Karpas-422 (cell line): ENCODE data around the gene CCR7. TPM values are rescaled to one million over a fixed set of nuclear protein-coding genes. Genes with fewer than 3 reads are reported as not detected.

Experiments used
- DNase-seq: peaks from one replicate; pipeline ENCODE4 v3.0.0-alpha.2; 2015
- H2AFZ ChIP-seq: fragments of 200-600 bp; sonication (generic); 2 replicates; pipeline ENCODE4 v1.6.1; 2014; ENCODE audit warnings: antibody characterized with exemption, low read length, mixed read lengths
- H3K27ac ChIP-seq: fragments of 200-600 bp; sonication (generic); 2 replicates; pipeline ENCODE4 v1.5.1; 2014; ENCODE audit warnings: mild to moderate bottlenecking, low read length, moderate library complexity
- H3K27me3 ChIP-seq: fragments of 200-600 bp; sonication (generic); 2 replicates; pipeline ENCODE4 v1.6.1; 2014; ENCODE audit warnings: low read length, mixed read lengths
- H3K36me3 ChIP-seq: fragments of 200-600 bp; sonication (generic); 2 replicates; pipeline ENCODE4 v1.6.1; 2014; ENCODE audit warnings: low read length, mixed read lengths; ENCODE audit not compliant: insufficient read depth
- H3K4me1 ChIP-seq: fragments of 200-600 bp; sonication (generic); 2 replicates; pipeline ENCODE4 v1.6.1; 2014; ENCODE audit warnings: mild to moderate bottlenecking, low read length, mixed read lengths
- H3K4me2 ChIP-seq: fragments of 200-600 bp; sonication (generic); 2 replicates; pipeline ENCODE4 v1.6.1; 2014; ENCODE audit warnings: low read length, low read depth, mild to moderate bottlenecking; ENCODE audit not compliant: poor library complexity, severe bottlenecking
- H3K4me3 ChIP-seq: fragments of 200-600 bp; sonication (generic); 2 replicates; pipeline ENCODE4 v1.5.1; 2014; ENCODE audit warnings: mild to moderate bottlenecking, antibody characterized with exemption, low read length, mixed read lengths
- H3K79me2 ChIP-seq: fragments of 200-600 bp; sonication (generic); 2 replicates; pipeline ENCODE4 v1.6.1; 2014; ENCODE audit warnings: mild to moderate bottlenecking, low read length, mixed read lengths
- H3K9ac ChIP-seq: fragments of 200-600 bp; sonication (generic); 2 replicates; pipeline ENCODE4 v1.6.0; 2014; ENCODE audit warnings: low read length
- H3K9me2 ChIP-seq: fragments of 200-600 bp; sonication (generic), shearing (Covaris generic); replicated peaks from 2 replicates; pipeline ENCODE4 v1.6.0; 2014; ENCODE audit warnings: mild to moderate bottlenecking, low read length, moderate library complexity; ENCODE audit not compliant: insufficient read depth
- H3K9me3 ChIP-seq: fragments of 300-700, 200-600 bp; sonication (generic); 2 replicates; pipeline ENCODE4 v1.6.1; 2014; ENCODE audit warnings: low read length, mixed read lengths
- H4K20me1 ChIP-seq: fragments of 200-600 bp; sonication (generic); 2 replicates; pipeline ENCODE4 v1.6.1; 2014; ENCODE audit warnings: mild to moderate bottlenecking, antibody characterized with exemption, low read length, low read depth; ENCODE audit not compliant: insufficient read depth
- total RNA-seq: library from RNA; depleted of rRNA; stranded (reverse); fragments of >200 nt; shearing (Covaris generic); gene quantifications from 2 replicates; pipeline ENCODE4 v1.2.3, GENCODE V29; 2014; ENCODE audit warnings: low replicate concordance; rRNA removed

CCR7 gene
- total RNA-seq, 1 experiment from 2014 or later, result not detected

GRCh38 chr17:40514013-40514875, 51.0 kb downstream of the CCR7 start:
- Histone ChIP-seq H3K27ac (no peak overlapping the region), H3K4me2 (no peak overlapping the region), H4K20me1 (no peaks in the 10 kb centered on the region), H3K9me2 (no peaks in the 10 kb centered on the region), H3K9me3 (no peaks in the 10 kb centered on the region), H3K79me2 (no peaks in the 10 kb centered on the region), H3K9ac (no peak overlapping the region), H3K4me3 (no peak overlapping the region), H3K36me3 (no peaks in the 10 kb centered on the region), H3K4me1 (no peaks in the 10 kb centered on the region), H3K27me3 (no peaks in the 10 kb centered on the region), H2AFZ (no peak overlapping the region)
- DNase-seq, result no peak

GRCh38 chr17:40511667-40512220, 53.5 kb downstream of the CCR7 start:
- H4K20me1 ChIP-seq, result no peaks in the 10 kb centered on the region
- no peaks in the 10 kb centered on the region for H3K4me1 ChIP-seq
- DNase-seq, result no peak
- H3K27me3 ChIP-seq, result no peaks in the 10 kb centered on the region
- H3K9me2 ChIP-seq, result no peaks in the 10 kb centered on the region
- H3K79me2 ChIP-seq, result no peaks in the 10 kb centered on the region
- H3K4me3 ChIP-seq, result no peak overlapping the region
- no peaks in the 10 kb centered on the region for H3K36me3 ChIP-seq
- H3K9ac ChIP-seq, result no peak overlapping the region
- no peaks in the 10 kb centered on the region for H3K9me3 ChIP-seq
- no peak overlapping the region for H2AFZ ChIP-seq
- H3K27ac ChIP-seq, result no peak overlapping the region
- H3K4me2 ChIP-seq, result no peak overlapping the region

GRCh38 chr17:40511136-40511535, 54.1 kb downstream of the CCR7 start:
- Histone ChIP-seq H3K27ac (no peak overlapping the region), H3K9me2 (no peaks in the 10 kb centered on the region), H3K9me3 (no peaks in the 10 kb centered on the region), H3K4me3 (no peak overlapping the region), H3K27me3 (no peaks in the 10 kb centered on the region), H3K4me2 (no peak overlapping the region), H3K79me2 (no peaks in the 10 kb centered on the region), H3K9ac (no peak overlapping the region), H3K4me1 (no peaks in the 10 kb centered on the region), H2AFZ (no peak overlapping the region), H4K20me1 (no peaks in the 10 kb centered on the region), H3K36me3 (no peaks in the 10 kb centered on the region)
- DNase-seq, result no peak

- no peak overlapping the region for H3K9ac ChIP-seq
- H3K27me3 ChIP-seq, result no peaks in the 10 kb centered on the region
- H3K4me2 ChIP-seq, result no peak overlapping the region
- no peaks in the 10 kb centered on the region for H3K4me1 ChIP-seq
- 0 out of 2 replicates have a peak, but pooled peaks cover 2% of the 10 kb centered on the region for H4K20me1 ChIP-seq
- no peaks in the 10 kb centered on the region for H3K9me3 ChIP-seq
- no peak overlapping the region for H3K4me3 ChIP-seq
- H3K79me2 ChIP-seq, result no peaks in the 10 kb centered on the region
- H3K36me3 ChIP-seq, result no peaks in the 10 kb centered on the region
- H2AFZ ChIP-seq, result no peak overlapping the region
- DNase-seq, result no peak
- H3K27ac ChIP-seq, result no peak overlapping the region
- H3K9me2 ChIP-seq, result no peaks in the 10 kb centered on the region
Observed at GRCh38 chr17:40510328-40510648, 55.0 kb downstream of the CCR7 start.

- Histone ChIP-seq H3K9me2 (no peaks in the 10 kb centered on the region), H3K27ac (no peak overlapping the region), H3K36me3 (no peaks in the 10 kb centered on the region), H4K20me1 (0 out of 2 replicates have a peak, but pooled peaks cover 4% of the 10 kb centered on the region), H2AFZ (no peak overlapping the region), H3K79me2 (no peaks in the 10 kb centered on the region), H3K4me2 (no peak overlapping the region), H3K4me3 (no peak overlapping the region), H3K27me3 (no peaks in the 10 kb centered on the region), H3K9me3 (no peaks in the 10 kb centered on the region), H3K9ac (no peak overlapping the region), H3K4me1 (no peaks in the 10 kb centered on the region)
- no peak for DNase-seq
Observed at GRCh38 chr17:40509626-40510327, 55.5 kb downstream of the CCR7 start.

GRCh38 chr17:40506786-40507185, 58.5 kb downstream of the CCR7 start:
- H3K9me2 ChIP-seq, result no peaks in the 10 kb centered on the region
- H2AFZ ChIP-seq, result no peak overlapping the region
- H3K9ac ChIP-seq, result no peak overlapping the region
- H3K9me3 ChIP-seq, result no peaks in the 10 kb centered on the region
- DNase-seq, result no peak
- no peak overlapping the region for H3K4me2 ChIP-seq
- no peaks in the 10 kb centered on the region for H3K79me2 ChIP-seq
- H3K4me1 ChIP-seq, result no peaks in the 10 kb centered on the region
- H3K4me3 ChIP-seq, result no peak overlapping the region
- no peaks in the 10 kb centered on the region for H3K36me3 ChIP-seq
- no peaks in the 10 kb centered on the region for H3K27me3 ChIP-seq
- H3K27ac ChIP-seq, result no peak overlapping the region
- H4K20me1 ChIP-seq, result 0 out of 2 replicates have a peak, but pooled peaks cover 4% of the 10 kb centered on the region

Other genes with a start within 250 kb of the CCR7 start
- gene GJD3, start 200.7 kb downstream of the CCR7 start, total RNA-seq, result not detected in 2 replicates
- gene TOP2A, start 147.6 kb downstream of the CCR7 start, total RNA-seq, result 101 and 199 TPM in 2 replicates
- not detected in 2 replicates for gene IGFBP4, start 122.0 kb downstream of the CCR7 start, total RNA-seq
- gene TNS4, start 63.8 kb downstream of the CCR7 start, total RNA-seq, result not detected in 2 replicates
- gene SMARCE1, start 82.3 kb upstream of the CCR7 start, total RNA-seq, result 68.6 and 72.2 TPM in 2 replicates
- not detected in 2 replicates for gene KRT222, start 99.7 kb upstream of the CCR7 start, total RNA-seq
- gene KRT24, start 138.3 kb upstream of the CCR7 start, total RNA-seq, result not detected in 2 replicates
- gene KRT25, start 189.9 kb upstream of the CCR7 start, total RNA-seq, result not detected in 2 replicates
- gene KRT26, start 206.7 kb upstream of the CCR7 start, total RNA-seq, result not detected in 2 replicates
- gene KRT27, start 217.1 kb upstream of the CCR7 start, total RNA-seq, result not detected in 2 replicates
- gene KRT28, start 234.5 kb upstream of the CCR7 start, total RNA-seq, result not detected in 2 replicates